ENCODE measurements around the gene ABCC4. TPM values are rescaled to one million over a fixed set of nuclear protein-coding genes. Genes with fewer than 3 reads are reported as not detected.

ABCC4 gene
- polyA plus RNA-seq, 6 donors from 2014 or later: 0.27 to 2.3 (median 1.5) TPM; not detected in 1

DNA sequence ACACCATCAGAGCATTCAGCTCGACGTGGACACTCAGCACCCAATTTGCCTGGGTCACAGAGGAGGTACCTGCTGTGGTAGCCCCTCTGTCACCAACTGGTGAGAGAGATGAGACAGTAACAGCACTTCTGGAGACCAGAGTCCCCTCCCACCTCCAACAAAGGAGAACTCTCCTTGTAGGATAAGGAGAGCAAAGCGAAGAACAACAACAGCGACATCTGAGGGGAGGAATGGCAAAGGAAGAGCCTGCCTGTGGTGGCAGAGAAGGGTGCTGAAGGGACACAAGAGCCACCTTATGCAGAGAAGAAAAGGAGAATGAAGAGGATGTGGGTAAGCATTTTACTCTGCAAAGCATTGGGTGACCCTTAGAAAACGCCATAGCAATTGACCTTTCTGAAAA lies 167.8 kb downstream of the ABCC4 start:
- DNase-seq (no peak), ATAC-seq (ENCODE audit: low read depth in 2 of 2) (no peak)
- no peak overlapping the region for H3K4me3 Mint-ChIP-seq
- no peaks in the 10 kb centered on the region for H3K9me3 Mint-ChIP-seq
- H3K27me3 Mint-ChIP-seq: no peaks in the 10 kb centered on the region
- H3K4me1 Mint-ChIP-seq: no peaks in the 10 kb centered on the region
- no peaks in the 10 kb centered on the region for H3K36me3 Mint-ChIP-seq
- H3K27ac Mint-ChIP-seq: no peak overlapping the region

DNA sequence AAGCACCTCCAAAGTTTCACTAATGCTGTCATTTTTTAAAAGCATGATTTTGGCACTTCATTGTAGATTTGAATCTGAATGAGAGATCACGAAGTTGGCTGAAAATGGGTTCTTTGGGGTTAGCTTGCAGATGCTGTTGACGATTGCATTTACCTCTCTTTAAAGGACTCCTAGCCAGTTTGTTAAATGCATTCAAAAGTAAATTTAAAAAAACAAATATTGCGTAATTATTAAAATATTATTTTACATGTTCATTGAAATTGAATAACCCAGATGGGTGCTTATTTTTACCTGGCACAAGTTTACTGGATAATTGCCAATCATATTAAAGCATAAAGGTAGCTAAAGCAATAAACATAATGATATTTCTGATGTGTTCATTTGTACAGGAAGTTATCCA lies 172.2 kb downstream of the ABCC4 start:
- peaks cover 0 to 3% (median 0%) of the 10 kb centered on the region in 7 donors for H3K9me3 Mint-ChIP-seq
- H3K36me3 Mint-ChIP-seq: no peaks in the 10 kb centered on the region
- H3K4me3 Mint-ChIP-seq: no peak overlapping the region
- H3K4me1 Mint-ChIP-seq: peaks cover 0 to 4% (median 0%) of the 10 kb centered on the region in 3 donors
- H3K27ac Mint-ChIP-seq: no peak overlapping the region
- H3K27me3 Mint-ChIP-seq: no peaks in the 10 kb centered on the region
- no peak for ATAC-seq (ENCODE audit: low read depth in 2 of 2)
- DNase-seq: no peak

DNA sequence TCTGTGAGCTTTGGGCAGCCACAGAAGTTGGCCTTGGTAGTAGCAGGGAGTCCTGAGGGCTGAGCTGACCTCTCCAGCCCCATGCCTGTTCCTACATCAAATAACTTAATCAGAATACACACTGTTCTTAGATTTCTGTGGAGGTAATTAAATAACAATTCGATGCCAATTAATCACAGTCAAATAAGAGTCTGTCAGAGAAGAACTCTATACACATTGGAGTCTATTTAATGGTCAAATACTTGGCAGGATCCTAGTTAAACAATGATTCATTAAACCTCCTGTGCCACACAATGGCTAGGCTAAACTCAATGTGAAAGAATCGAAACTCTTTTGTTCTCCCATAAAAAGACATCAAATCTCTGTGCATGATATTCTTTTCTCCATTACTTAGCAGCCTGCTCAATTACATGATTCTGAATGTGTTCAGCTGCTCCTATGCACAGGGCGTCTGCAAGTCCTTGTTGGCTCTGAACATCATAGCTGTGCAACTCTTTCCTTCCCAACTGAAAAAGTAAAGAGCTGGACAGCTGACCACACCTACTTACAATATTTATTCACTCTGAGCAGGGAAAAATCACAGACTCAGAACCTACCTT lies 173.1 kb downstream of the ABCC4 start:
- DNase-seq (no peak), ATAC-seq (ENCODE audit: low read depth in 2 of 2) (no peak)
- H3K27ac Mint-ChIP-seq: no peak overlapping the region
- peaks cover 0 to 3% (median 0%) of the 10 kb centered on the region in 7 donors for H3K9me3 Mint-ChIP-seq
- H3K36me3 Mint-ChIP-seq: no peaks in the 10 kb centered on the region
- H3K4me3 Mint-ChIP-seq: peak overlapping the region in 1 of 8 donors; percentile 2
- peaks cover 0 to 4% (median 0%) of the 10 kb centered on the region in 3 donors for H3K4me1 Mint-ChIP-seq
- H3K27me3 Mint-ChIP-seq: no peaks in the 10 kb centered on the region

DNA sequence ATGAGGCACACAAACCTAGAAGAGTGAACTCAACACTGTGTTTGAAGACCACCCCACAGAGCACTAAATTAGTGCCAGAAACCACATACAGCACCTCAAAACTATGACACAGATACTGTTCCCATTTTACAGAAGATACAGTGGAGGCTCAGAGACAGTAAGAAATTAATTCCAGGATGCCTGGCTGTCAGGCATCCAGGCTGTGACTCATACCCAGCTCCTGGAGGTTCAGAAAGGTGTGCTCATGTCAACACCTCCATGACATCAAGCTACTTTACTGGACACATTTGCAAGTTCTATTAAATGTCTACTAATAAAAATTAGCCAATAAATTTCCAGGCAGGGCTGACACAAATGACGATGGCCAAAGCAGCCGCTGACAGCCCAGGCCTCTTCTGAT lies 176.3 kb downstream of the ABCC4 start:
- peaks cover 0 to 4% (median 0%) of the 10 kb centered on the region in 3 donors for H3K4me1 Mint-ChIP-seq
- H3K27me3 Mint-ChIP-seq: no peaks in the 10 kb centered on the region
- DNase-seq (no peak), ATAC-seq (ENCODE audit: low read depth in 2 of 2) (no peak)
- H3K36me3 Mint-ChIP-seq: no peaks in the 10 kb centered on the region
- H3K9me3 Mint-ChIP-seq: peaks cover 0 to 7% (median 0%) of the 10 kb centered on the region in 7 donors
- H3K27ac Mint-ChIP-seq: no peak overlapping the region
- no peak overlapping the region for H3K4me3 Mint-ChIP-seq

DNA sequence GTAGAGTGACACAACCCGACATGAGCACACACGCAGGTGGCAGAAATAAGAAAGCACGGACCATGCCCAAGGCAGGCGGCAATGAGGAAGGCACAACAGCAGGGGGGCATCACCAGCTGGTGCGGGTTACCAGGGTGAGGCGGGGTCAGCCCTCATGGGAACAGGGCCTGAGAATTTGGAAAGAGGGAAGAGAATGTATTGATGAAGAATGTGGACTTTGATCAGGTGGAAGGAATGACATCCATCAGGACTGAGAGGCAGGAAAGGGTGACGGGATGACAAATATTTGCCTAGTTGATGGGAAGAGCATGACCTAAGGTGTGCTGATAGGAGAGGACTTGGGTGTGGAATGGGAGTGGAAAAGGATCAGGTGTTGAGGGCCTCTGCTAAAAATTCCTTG lies 177.5 kb downstream of the ABCC4 start:
- Mint-ChIP-seq H3K4me3 (no peak overlapping the region), H3K4me1 (peaks cover 0 to 4% (median 0%) of the 10 kb centered on the region in 3 donors), H3K36me3 (no peaks in the 10 kb centered on the region), H3K27ac (peak overlapping the region in 2 of 6 donors; percentile 38 to 73), H3K9me3 (peaks cover 0 to 7% (median 0%) of the 10 kb centered on the region in 7 donors), H3K27me3 (no peaks in the 10 kb centered on the region)
- DNase-seq (no peak), ATAC-seq (ENCODE audit: low read depth in 2 of 2) (no peak)

DNA sequence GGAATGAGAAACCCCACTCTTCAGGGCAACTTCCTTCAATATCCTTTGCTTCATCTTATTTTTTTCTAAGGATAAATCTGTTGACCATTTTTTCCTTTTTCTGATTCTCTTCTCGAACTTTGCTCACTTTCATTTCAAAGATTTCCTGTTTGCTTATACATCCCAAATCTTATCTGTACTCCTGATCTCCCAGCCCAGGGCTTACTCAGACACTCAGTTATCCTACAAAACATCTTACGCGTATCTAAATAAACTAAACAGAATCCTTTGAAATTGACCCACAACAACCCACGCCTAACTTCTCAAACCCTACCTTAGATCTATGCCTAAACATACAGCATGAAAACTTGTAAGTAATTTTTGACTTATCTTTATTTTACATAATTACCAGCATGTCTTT lies 179.2 kb downstream of the ABCC4 start:
- Mint-ChIP-seq H3K27ac (no peak overlapping the region), H3K36me3 (no peaks in the 10 kb centered on the region), H3K9me3 (peaks cover 0 to 4% (median 0%) of the 10 kb centered on the region in 7 donors), H3K4me3 (no peak overlapping the region), H3K27me3 (no peaks in the 10 kb centered on the region), H3K4me1 (no peaks in the 10 kb centered on the region)
- ATAC-seq (ENCODE audit: low read depth in 2 of 2) (no peak), DNase-seq (no peak)

DNA sequence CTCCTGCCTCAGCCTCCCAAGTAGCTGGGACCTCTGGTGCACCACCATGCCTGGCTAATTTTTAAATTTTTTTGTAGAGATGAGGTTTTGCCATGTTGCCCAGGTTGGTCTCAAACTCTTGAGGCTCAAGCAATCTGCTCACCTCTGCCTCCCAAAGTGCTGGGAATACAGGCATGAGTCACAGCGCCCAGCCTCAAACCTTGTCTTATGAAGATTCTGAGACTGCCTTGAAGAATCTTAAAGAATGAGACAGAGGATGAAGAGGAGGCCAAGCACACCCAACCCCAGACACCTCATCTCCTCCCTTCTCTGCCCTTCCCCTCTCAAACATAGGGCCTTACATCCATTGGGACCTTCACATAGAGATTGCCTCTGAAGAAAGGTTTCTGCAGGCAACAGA lies 179.7 kb downstream of the ABCC4 start:
- ATAC-seq (ENCODE audit: low read depth in 2 of 2): no peak
- Mint-ChIP-seq H3K4me1 (no peaks in the 10 kb centered on the region), H3K9me3 (peaks cover 0 to 4% (median 0%) of the 10 kb centered on the region in 7 donors), H3K36me3 (no peaks in the 10 kb centered on the region), H3K27ac (no peak overlapping the region), H3K27me3 (no peaks in the 10 kb centered on the region), H3K4me3 (no peak overlapping the region)
- DNase-seq: no peak

DNA sequence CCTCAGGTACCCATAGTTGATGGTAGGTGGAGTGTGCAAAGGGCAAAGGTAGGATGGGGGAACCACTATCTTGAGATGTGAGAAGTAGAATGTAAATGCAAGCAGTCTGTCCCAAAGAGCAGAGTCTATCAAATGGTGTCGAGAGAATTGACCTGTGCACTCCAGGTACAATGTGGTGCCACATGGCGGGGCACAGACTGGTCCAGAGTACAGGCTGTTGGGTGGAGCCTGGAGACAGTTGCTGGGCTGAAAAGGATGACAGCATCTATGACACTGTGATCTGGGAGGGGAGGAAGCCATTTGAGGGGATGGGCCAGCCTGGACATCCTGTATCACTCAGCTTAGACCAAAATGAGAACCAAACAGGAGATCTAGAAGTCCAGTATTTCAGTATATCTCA lies 180.6 kb downstream of the ABCC4 start:
- peak overlapping the region in 1 of 6 donors; percentile 22 for H3K27ac Mint-ChIP-seq
- ATAC-seq (ENCODE audit: low read depth in 2 of 2) (no peak), DNase-seq (no peak)
- H3K27me3 Mint-ChIP-seq: no peaks in the 10 kb centered on the region
- no peaks in the 10 kb centered on the region for H3K36me3 Mint-ChIP-seq
- H3K9me3 Mint-ChIP-seq: peaks cover 0 to 4% (median 0%) of the 10 kb centered on the region in 7 donors
- H3K4me1 Mint-ChIP-seq: no peaks in the 10 kb centered on the region
- H3K4me3 Mint-ChIP-seq: no peak overlapping the region

DNA sequence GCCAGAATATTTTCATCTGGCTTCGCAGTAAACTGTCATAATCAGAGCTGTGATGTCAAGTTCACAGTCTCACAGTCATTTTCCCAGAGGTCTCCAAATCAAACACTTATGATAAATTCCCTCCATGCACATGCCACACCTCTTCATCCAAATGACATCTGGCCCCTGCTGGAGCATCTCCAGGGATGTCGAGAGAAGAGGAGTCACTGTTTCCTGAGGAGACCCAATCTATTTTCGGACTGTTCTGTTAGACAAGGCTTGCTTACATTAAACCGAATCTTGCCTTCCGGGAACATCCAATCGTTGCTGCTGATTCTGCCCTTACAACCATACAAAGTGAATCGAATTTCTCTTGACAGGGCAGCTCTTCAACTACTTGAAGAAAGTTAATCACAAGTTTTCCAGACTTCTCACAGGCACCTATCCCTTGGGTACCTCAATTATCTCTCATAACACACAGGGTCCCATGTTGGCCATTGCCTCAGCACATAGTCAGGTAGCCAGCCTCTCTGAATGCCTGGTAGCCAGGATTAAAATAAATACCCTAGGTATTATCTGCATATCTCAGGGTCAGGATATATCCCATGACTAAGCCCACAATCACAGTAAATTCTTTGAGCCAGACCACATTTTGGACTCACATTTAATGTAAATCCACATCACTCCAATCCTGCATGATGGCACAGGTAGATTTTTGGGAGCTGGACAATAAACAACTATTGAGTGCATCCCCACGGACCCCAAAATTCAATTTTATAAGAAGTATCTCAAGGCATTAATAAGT lies 182.5 kb downstream of the ABCC4 start:
- no peaks in the 10 kb centered on the region for H3K36me3 Mint-ChIP-seq
- ATAC-seq (ENCODE audit: low read depth in 2 of 2) (no peak), DNase-seq (no peak)
- H3K27me3 Mint-ChIP-seq: no peaks in the 10 kb centered on the region
- H3K27ac Mint-ChIP-seq: no peak overlapping the region
- no peak overlapping the region for H3K4me3 Mint-ChIP-seq
- peaks cover 0 to 4% (median 0%) of the 10 kb centered on the region in 7 donors for H3K9me3 Mint-ChIP-seq
- H3K4me1 Mint-ChIP-seq: no peaks in the 10 kb centered on the region

DNA sequence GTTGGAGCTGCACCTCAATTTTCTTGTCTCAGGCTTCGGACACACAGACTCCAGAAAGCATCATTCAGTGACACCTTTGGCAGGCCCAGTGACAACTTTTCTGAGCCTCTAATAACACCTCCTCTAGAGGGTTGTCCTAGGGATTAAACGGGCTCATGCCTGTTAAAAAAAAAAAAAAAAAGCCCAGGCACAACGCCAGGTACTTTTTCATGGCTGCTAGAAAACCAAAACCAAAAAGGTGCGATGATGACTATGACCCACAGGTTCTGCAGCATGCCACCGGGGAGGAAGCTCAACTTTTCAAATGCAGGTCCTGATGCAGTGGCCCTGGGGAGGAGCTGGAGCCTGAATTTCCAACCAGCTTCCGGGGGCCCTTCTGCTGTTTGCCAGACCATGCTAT lies 184.2 kb downstream of the ABCC4 start:
- H3K36me3 Mint-ChIP-seq: no peaks in the 10 kb centered on the region
- ATAC-seq (ENCODE audit: low read depth in 2 of 2): no peak

DNA sequence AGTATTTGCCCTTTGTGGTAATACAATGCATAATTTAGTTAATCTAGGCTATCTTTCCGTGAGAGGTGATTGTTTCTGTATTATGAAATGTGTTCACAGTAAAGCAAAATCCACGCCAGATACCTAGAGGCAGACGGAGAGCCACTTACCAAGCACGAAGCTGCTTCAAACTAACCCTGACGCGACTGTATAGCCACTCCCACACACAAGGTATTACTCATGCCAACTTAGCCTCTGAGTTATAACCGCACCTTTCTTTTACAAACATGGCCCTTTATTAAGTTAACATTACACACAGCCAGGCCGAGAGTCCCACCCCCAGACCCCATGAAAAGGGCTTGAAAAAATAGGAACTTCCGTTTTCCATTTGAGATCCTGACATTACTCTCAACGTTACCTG lies 185.7 kb downstream of the ABCC4 start:
- Mint-ChIP-seq H3K4me1 (no peaks in the 10 kb centered on the region), H3K36me3 (no peaks in the 10 kb centered on the region), H3K4me3 (no peak overlapping the region), H3K27me3 (no peaks in the 10 kb centered on the region), H3K27ac (no peak overlapping the region), H3K9me3 (peaks cover 0 to 1% (median 0%) of the 10 kb centered on the region in 7 donors)
- ATAC-seq (ENCODE audit: low read depth in 2 of 2) (no peak), DNase-seq (no peak)

More for the DNA sequence above, 184.2 kb downstream of the ABCC4 start:
- Mint-ChIP-seq H3K9me3 (peaks cover 0 to 4% (median 0%) of the 10 kb centered on the region in 7 donors), H3K4me3 (no peak overlapping the region), H3K27ac (no peak overlapping the region), H3K27me3 (no peaks in the 10 kb centered on the region), H3K4me1 (no peaks in the 10 kb centered on the region)
- DNase-seq: no peak

DNA sequence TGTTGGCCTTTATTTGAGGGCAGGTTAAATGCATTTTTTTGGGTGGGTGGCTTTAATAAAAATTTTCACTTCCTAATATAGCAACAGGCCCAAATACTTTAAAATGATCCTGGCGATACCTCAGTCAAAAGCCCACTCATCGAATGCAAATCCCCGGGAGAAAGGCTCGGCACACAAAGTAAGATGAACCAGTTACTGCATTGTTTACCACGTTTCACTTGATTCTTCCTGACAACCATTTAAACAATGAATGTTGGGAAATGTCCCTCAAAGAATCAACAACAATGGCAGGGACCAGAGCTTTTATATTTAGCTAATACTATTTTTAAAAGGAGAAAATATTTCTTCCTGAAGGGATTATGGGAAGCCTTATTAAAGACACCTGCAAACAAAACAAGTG lies 187.7 kb downstream of the ABCC4 start:
- no peaks in the 10 kb centered on the region for H3K27me3 Mint-ChIP-seq
- no peak overlapping the region for H3K4me3 Mint-ChIP-seq
- DNase-seq: no peak
- no peak overlapping the region for H3K27ac Mint-ChIP-seq
- H3K4me1 Mint-ChIP-seq: no peaks in the 10 kb centered on the region
- no peaks in the 10 kb centered on the region for H3K36me3 Mint-ChIP-seq
- no peak for ATAC-seq (ENCODE audit: low read depth in 2 of 2)
- peaks cover 0 to 5% (median 0%) of the 10 kb centered on the region in 7 donors for H3K9me3 Mint-ChIP-seq

DNA sequence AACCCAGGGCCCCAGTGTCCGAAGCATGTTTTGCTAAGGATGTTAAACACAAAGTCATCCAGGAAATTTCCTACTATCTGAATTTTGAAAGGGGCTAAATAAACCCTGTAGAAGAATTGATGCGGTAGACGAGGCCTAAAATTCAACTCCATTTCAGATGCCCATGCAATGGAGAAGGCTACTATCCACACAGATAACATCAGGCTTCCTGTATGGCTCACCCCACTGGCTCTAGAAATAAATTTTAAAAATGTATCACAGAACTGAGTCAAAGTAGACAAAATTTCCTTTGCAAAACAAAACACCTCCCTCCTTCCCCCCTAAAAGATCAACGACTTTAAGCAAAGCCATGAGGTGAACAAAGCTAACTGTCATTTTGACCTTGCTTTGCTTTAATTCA lies 188.4 kb downstream of the ABCC4 start:
- no peak overlapping the region for H3K4me3 Mint-ChIP-seq
- ATAC-seq (ENCODE audit: low read depth in 2 of 2) (no peak), DNase-seq (no peak)
- no peak overlapping the region for H3K27ac Mint-ChIP-seq
- no peaks in the 10 kb centered on the region for H3K27me3 Mint-ChIP-seq
- no peaks in the 10 kb centered on the region for H3K4me1 Mint-ChIP-seq
- peaks cover 0 to 6% (median 0%) of the 10 kb centered on the region in 7 donors for H3K9me3 Mint-ChIP-seq
- H3K36me3 Mint-ChIP-seq: no peaks in the 10 kb centered on the region

DNA sequence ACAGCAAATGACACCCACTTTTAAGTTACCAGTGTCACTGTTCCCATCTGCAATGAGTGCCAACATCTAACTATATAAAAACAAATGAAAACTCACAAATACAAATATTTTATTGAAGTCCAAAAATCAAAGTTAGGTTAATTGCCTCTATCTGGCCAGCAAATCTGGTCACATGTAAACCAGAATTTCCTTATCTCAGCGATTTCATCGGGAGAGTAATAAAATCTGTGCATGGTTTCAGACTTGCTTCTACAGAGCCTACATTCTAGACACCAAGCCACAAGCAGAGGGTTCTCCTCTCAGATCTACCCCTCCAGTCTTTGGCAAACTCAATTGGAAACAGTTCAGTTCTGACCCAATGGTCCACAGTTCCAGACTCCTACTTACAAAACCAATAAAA lies 189.6 kb downstream of the ABCC4 start:
- no peaks in the 10 kb centered on the region for H3K27me3 Mint-ChIP-seq
- DNase-seq (no peak), ATAC-seq (ENCODE audit: low read depth in 2 of 2) (no peak)
- H3K36me3 Mint-ChIP-seq: no peaks in the 10 kb centered on the region
- H3K4me3 Mint-ChIP-seq: peak overlapping the region in 1 of 8 donors; percentile 56
- H3K4me1 Mint-ChIP-seq: no peaks in the 10 kb centered on the region
- no peak overlapping the region for H3K27ac Mint-ChIP-seq
- peaks cover 0 to 6% (median 0%) of the 10 kb centered on the region in 7 donors for H3K9me3 Mint-ChIP-seq

Data from naive B cell (primary cell).